NCI-H1436 (cell line): Measurements from ENCODE around the gene KCNK3.
"Not testable (repeated sequence)": the region's sequence is repeated elsewhere in the genome, so short reads cannot be mapped to it uniquely, and the experiment has no call there.

Experiments
- DNase-seq: peaks from one replicate; lab custom pipeline; 2025; lab: John Stamatoyannopoulos, UW

KCNK3 gene

DNA sequence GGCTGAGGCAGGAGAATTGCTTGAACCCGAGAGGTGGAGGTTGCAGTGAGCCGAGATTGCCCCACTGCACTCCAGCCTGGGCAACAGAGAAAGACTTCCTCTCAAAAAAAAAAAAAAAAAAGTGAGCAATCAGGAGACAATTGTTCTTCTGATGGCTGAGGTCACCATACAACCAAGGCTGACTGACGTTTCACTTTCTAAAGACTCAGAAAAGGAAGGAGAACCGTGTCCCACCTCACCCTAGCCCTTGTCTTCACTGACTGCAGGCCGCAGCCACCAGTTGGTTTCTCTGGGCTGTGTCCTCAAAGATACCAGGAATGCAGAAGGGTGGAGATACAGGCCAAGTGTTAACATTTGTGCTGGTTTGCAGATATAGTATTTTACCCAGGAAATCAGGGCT, 63.8 kb downstream of the KCNK3 start:
- no peak for DNase-seq

DNA sequence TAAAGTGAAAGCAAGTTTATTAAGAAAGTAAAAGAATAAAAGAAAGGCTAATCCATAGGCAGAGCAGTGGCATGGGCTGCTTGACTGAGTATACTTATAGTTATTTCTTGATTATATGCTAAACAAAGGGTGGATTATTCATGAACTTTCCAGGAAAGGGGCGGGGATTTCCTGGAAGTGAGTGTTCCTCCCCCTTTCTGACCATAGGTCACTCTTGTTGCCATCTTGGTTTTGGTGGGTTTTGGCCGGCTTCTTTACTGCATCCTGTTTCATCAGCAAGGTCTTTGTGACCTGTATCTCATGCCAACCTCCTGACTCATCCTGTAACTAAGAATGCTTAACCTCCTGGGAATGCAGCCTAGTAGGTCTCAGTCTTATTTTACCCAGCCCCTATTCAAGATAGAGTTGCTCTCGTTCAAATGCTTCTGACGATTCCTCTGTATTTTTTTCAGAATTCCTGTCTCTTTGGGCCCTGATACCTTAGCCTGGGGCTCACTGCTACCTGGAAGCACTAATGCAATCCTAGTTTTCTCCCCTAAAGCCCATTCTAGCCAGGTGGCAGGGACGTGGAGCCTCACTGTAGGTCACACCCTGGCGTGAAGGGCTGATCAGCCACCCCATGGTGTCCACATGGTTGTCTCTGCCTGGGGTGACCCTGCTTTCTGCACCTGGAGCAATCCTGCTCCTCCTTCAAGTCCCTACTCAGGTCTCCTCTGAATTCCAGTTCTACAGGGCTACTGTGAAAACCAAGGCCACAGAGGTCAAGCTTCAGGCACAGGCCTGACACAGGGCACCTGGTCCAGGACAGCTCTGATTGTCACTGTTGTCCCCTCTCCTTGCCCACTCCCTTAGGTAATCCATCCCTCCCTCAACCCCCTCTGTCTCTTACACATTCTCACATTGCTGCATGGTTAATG, 65.6 kb downstream of the KCNK3 start:
- DNase-seq: no peak

DNA sequence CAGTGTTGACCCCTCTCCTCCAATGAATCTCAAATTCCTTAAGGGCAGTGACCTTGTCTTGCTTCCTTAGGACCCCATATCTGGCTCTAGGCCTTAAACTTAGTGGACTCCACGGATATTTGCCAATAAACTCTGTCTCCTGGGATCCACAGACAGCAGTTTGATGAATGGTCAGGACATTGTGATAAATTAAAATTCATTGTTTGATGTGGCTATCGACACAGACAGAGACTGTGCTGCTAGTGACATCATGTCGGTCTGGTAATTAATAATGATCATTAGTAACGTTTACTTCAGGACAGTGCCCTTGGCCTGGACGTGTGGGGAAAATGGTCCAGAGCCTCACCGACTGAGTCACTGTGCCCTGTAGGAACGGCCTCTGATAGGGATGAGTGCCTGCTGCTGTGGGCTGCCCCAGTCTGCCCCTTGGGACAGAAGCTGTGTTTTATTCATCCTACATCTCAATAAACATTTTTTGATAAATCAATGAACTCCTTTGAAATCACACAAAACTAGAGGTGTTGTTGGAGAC, 66.3 kb downstream of the KCNK3 start:
- DNase-seq: no peak

DNA sequence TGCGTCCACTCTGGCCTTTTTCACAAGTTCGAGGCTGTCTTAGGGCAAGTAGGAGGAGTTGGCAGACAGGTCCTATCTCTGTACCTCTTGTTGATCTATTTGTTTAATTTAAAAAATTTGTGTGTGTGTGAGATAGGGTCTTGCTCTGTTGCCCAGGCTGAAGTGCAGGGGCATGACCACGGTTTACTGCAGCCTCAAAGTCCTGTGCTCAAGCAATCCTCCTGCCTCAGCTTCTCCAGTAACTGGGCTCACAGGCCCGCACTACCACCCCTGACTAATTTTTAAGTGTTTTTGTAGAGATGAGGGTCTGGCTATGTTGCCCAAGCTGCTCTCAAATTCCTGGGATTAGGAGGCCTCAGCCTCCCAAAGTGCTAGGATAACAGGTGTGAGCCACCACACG, 67.3 kb downstream of the KCNK3 start:
- DNase-seq: no peak

DNA sequence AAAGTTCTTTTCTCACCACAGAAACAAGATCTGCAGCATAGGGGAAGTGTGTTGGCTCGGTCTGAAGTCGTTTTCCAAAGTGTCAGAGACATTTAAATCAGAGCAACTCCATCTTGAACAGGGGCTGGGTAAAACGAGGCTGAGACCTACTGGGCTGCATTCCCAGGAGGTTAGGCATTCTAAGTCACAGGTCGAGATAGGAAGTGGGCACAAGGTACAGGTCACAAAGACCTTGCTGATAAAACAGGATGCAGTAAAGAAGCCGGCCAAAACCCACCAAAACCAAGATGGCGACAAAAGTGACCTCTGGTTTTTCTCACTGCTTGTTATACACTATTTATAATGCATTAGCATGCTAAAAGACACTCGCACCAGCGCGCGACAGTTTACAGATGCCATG, 68.5 kb downstream of the KCNK3 start:
- not testable (repeated sequence) for DNase-seq

DNA sequence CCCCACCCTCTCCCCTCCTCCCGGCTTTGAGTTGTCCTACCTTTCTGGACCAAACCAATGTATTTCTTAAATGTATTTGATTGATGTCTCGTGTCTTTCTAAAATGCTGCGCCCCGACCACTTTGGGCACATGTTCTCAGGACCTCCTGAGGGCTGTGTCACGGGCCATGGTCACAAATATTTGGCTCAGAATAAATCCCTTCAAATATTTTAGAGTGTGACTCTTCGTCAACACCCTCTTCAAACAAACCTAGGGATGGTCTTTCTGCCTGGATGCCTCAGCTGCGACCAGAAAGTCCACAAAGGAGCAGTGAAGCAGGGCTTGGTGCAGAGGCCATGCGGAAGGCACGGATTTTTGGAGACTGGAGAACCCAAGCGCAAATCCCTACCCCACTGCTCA, 70.5 kb downstream of the KCNK3 start:
- DNase-seq: no peak

DNA sequence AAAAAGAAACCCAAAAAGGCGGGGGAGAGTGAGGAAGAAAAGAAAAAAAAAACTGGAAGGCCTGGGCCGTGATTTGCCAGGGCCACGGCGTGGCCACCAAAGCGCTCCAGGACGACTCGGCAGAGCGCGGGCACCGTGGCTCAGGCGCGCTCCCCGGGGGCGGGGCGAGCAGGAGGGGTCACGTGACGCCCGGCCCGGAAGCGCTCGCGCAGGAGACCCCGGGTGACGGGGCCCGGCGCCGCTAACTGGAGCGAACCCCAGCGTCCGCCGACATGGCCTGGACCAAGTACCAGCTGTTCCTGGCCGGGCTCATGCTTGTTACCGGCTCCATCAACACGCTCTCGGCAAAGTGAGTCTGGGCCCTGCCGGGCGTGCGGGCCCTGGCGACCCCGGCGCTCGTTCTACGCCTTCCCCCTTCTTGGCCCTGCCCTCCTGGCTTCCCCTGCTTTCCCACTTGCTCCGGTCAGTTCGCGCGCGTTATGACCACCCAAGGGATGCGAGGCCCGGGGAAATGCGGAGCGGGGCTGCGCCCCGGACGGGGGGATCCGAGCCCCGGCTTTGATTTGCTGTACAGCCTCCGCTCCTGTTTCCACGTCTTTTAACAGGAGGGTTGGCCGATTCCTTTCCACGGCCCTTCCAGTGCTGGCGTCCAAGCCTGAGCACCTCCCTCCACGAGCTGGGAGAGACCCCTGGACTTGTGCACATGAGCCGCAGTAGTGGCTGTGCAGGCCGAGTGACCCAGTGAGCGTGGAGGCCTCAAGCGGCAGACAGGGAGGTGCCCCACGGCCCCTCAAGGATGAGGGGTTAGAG, 71.8 kb downstream of the KCNK3 start, which contains the start of gene SLC35F6:
Gene SLC35F6, plus strand, starts transcription at position 207 of the 810 bp plus-strand sequence. Its CDS starts 66 bp downstream, at position 273.
- peak; percentile 79 for DNase-seq

DNA sequence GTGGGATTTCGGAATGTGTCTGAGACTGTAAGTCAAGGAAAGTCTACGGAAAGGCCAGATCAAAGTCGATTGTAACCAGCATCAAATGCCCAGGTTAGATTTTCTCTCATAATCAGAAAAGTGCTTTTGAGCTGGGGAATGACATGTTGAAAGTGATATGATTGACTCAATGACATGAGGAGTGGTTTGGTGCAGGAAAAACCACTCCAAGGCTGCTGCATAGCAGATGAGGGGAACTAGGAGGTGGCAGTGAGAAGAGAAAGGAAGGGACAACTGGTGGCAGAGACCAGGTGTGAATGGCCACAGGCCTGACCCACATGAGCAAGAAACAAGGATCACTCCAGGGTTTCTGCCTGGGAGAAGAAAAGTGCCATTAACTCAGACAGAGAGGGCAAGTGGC, 72.4 kb downstream of the KCNK3 start:
- DNase-seq: no peak

DNA sequence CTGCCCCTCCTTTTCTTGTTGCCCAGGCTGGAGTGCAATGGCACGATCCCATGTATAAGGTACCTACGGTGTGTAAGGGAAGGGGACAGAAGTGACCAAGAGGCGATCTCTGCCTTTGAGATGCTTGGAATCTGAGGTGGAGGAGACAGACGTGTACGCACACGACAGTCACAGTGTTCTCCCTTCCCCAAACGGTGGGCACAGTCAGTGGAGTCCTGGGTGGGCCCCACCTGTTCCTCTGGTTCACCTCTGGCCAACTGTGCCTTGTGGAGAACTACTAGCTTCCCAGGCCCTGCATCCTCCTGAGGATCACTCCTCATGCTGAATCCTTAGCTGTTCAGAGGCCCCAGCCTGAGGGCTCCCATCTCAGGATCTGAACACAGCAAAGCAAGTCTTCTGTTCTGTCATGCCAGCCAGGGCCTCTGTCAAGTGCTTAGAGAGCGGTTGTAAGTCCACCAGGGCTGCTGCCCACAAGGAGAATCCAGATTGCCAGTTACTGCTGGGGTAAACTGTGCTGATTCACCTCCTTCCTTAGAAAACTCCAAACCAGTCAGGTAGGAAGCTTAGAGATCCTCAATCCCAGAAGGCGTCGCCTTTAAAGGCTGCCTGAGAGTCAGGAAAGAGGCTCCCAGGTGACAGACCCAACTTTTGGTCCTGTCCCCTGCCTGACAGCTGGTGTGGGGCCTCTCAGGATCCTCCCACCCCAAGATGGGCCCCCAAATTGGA, 73.1 kb downstream of the KCNK3 start:
- DNase-seq: no peak

DNA sequence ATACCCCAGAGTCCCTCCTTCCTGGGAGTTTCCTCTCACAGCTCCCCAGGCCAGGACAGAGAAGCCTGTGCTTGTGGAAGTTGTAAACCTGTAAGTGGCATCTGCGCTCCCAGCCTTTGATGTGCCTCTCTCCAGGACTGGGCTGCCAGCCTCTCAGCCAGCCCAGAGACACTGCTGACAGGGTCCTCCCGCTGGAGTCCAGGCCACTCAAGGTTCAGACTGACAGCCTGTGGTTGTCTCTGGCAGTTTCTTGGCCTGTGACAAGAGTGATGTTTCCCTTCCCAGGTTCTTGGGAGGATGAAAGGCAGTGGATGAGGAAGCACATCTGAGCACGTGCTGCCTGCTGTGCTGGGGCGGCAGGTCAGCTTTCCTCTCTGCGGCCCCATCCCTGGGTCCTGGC, 74.6 kb downstream of the KCNK3 start:
- no peak for DNase-seq

DNA sequence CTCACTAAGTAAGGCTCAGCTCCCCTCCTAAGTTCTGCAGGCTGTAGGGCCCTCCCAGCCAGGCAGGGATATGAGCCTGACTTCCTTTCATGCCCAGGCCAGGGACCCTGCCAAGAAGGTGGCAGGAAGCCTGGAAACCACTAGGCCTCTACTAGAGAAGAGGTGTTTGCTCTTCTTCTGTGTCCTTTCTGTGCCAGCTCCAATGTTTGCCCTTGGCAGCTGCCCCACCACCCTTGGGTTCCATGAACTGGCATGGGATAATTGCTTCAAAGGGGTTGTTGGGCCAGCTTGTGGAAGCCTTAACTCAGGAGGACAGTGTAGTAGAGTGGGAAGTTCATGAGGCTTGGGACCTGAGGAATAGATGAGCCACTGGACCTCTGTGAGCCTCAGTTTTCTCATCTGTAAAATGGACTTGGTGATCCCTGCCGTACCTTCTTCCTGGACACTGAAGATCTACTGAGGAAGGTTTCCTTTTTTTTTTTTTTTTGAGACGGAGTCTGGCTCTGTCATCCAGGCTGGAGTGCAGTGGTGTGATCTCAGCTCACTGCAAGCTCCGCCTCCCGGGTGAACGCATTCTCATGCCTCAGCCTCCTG, 75.5 kb downstream of the KCNK3 start:
- no peak for DNase-seq

DNA sequence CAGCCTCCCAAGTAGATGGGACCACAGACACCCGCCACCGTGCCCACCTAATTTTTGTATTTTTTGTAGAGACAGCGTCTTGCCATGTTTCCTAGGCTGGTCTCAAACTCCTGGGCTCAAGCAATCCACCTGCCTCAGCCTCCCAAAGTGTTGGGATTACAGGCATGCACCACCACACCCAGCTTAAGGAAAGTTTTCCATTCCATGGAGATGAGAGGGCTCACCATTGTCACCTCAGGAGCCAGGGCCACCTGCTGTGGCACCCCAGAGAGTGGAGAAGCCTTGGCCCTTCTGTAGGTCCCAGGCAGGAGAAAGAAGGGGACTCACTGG, 76.2 kb downstream of the KCNK3 start:
- no peak for DNase-seq

DNA sequence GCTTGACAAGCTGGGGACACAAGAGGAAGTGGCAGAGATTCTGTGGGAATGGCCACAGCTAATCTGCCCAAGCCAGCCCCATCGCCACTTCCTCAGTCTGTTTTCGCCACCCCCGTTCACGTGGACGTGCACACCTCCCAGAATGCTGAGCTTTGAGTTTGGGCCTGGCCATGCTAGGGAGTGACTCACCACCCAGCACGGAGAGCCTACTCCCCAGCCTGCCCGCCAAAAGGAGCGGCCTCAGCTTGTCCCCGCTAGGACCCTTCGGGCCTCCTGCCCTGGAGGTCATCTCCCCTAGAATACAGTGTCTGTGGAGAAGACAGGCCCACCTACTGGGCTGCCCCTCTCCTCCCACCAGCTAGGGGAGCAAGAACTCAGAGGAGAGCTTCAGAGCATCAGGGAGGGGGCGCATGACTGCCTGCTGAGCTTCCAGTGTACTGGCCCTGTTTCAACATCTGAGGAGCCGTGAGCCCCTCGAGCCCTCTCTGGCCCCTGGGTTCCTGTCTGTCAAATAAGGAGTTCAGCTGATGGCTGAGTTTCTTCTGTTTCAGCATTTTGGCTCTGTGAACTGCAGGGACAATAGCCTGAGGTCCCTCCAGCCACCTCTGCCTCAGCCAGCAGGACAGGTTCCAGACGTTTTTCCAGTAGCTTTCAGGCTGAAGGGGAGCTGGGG, 76.7 kb downstream of the KCNK3 start:
- DNase-seq: no peak

DNA sequence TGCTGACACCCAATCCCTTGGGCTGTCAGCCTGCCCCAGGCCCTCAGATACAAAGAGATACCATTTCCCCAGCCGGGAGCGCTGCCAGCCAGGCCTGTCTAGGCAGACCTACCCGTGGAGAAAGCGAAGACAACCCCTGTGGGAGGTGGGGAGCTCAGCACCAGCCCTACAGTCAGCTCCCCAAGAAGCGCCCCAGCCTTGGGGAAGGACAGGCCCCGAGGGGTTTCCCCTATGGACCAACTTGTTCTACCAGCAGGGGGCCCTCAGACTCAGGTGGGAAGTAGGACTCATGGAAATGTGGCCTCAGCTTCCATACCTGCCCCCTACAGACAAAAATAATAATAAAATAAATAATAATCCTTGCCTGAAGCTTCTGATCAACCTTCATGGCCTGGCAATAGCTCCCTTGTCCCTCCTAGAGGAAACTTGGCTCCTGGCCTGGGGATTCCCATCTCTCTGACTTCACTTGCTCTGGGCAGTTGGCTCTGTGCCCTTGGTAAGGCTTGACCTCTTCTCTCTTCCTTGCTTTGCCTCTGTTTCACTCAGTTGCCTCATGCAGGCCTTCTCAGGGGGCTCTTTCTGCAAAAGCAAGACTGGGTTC, 78.6 kb downstream of the KCNK3 start:
- DNase-seq: no peak

DNA sequence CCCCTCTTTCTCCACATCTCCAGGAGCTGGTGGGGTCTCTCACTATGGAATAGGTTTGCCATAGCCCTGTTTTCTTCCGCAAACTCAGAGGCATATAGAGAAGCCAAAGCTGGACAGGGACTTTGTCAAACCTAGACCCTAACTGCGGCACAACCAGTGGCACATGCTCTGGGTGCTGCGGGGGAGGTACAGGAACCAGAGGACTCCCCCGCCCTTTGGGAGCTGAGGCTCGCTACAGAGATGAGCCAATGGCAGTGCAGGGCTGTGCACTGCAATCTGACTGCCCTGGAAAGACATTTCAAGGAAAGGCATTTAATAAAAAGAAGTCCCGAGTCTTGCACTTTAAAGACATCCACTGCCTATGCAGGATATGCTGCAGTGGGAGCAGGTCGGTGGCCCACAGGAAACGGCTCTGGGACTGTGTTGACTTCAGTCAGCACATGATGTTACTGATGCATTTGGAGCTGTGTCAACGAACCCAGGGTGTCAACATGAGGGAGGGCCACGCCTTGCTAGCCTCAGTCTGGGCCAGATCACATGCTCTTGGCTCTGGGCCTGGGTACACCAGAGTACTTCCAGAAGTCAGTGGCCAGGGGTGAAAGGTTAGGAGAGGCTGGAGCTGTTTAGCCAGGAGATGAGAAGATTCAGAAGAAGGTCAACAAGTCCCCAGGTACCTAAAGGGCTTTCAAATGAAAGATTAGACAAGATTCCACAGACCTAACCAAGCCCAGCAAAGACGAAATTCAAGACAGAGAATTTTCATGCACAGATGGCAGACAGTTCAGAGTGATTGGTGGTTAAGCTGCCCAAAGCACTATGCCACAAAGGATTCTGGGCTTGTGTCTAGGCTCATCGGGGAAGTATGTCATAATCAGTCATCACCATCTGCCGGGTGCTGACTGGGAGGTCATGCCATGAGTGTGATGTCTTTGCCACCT, 79.8 kb downstream of the KCNK3 start:
- no peak for DNase-seq

DNA sequence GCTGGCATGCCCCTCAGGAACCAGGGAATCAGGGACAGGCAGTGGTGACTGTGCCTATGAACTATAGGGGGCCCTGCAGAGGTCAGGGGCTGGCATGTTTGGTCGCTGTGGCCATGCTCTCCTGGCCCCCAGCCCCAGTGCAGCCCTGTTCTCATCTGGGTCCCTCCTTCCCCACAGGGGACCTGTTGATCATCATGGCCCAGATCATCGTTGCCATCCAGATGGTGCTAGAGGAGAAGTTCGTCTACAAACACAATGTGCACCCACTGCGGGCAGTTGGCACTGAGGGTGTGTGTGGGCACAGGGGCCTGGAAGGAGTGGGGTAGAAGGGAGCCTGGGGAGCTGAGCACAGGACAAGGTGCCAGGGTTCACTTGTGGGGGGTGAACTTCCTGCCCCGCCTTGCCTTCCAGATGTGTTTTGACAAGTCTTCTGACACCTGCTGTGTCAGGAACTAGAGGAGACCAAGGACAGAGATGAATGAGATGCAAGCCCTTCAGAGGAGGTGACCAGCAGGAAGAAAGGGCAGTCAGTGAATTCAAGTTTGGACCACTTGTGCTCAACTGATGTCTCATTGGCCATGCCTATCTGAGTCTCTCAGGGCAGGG, 83.8 kb downstream of the KCNK3 start:
- no peak for DNase-seq

DNA sequence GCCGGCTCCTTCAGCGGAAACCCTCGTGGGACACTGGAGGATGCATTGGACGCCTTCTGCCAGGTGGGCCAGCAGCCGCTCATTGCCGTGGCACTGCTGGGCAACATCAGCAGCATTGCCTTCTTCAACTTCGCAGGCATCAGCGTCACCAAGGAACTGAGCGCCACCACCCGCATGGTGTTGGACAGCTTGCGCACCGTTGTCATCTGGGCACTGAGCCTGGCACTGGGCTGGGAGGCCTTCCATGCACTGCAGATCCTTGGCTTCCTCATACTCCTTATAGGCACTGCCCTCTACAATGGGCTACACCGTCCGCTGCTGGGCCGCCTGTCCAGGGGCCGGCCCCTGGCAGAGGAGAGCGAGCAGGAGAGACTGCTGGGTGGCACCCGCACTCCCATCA, 85.6 kb downstream of the KCNK3 start:
- DNase-seq: no peak

DNA sequence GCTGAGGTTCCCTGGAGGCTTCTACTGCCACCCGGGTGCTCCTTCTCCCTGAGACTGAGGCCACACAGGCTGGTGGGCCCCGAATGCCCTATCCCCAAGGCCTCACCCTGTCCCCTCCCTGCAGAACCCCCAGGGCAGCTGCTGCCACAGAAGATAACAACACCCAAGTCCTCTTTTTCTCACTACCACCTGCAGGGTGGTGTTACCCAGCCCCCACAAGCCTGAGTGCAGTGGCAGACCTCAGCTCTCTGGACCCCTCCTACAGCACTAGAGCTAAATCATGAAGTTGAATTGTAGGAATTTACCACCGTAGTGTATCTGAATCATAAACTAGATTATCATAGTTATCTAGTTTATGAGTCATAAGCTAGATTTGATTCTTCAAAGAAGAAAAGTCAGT, 86.0 kb downstream of the KCNK3 start:
- no peak for DNase-seq

DNA sequence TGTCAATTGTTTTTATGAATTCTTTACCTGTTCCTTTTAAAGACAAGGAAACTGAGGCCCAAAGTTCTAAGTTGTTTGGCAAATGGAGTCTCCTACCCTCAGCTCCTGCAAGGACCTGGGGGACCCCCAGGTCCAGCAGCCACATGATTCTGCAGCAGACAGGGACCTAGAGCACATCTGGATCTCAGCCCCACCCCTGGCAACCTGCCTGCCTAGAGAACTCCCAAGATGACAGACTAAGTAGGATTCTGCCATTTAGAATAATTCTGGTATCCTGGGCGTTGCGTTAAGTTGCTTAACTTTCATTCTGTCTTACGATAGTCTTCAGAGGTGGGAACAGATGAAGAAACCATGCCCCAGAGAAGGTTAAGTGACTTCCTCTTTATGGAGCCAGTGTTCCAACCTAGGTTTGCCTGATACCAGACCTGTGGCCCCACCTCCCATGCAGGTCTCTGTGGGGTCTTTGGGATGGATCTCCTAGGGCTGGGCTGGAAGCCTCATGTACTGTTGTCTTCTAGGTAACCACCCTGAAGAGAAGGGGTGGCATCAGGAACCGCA, 87.8 kb downstream of the KCNK3 start:
- no peak for DNase-seq
